IPS-18c (cell line): ENCODE results near the gene UBE2G1.

Experiments used
- H3K4me3 ChIP-seq: 2 replicates; pipeline ENCODE4 v1.7.0; 2013; ENCODE audit warnings: low read depth, mild to moderate bottlenecking, low read length, moderate library complexity; ENCODE audit not compliant: insufficient read depth
- H3K9me3 ChIP-seq: one replicate; pipeline ENCODE4 v1.6.1; 2013; ENCODE audit warnings: mild to moderate bottlenecking, low read length, moderate library complexity; ENCODE audit not compliant: control insufficient read depth, insufficient read depth

Gene UBE2G1

GRCh38 chr17:4366327-4367063 lies at the start of gene UBE2G1:
TSS of gene UBE2G1 (minus strand) at chr17:4366675. CDS start at chr17:4366316, 359 bp downstream.
- Histone ChIP-seq H3K4me3 (peak within 1 kb of the TSS; percentile 93), H3K9me3 (no peaks in the 10 kb centered on the region)

- Histone ChIP-seq H3K9me3 (no peaks in the 10 kb centered on the region), H3K4me3 (no peak overlapping the region)
These were observed 46.7 kb upstream of the UBE2G1 start for GRCh38 chr17:4412933-4413831.

- Histone ChIP-seq H3K9me3 (no peaks in the 10 kb centered on the region), H3K4me3 (no peak overlapping the region)
These were observed 44.7 kb upstream of the UBE2G1 start for GRCh38 chr17:4411201-4411600.

- no peaks in the 10 kb centered on the region for H3K9me3 ChIP-seq
- no peak overlapping the region for H3K4me3 ChIP-seq
These were observed 43.2 kb upstream of the UBE2G1 start for GRCh38 chr17:4409659-4410058.

GRCh38 chr17:4407851-4408250 lies 41.4 kb upstream of the UBE2G1 start:
- Histone ChIP-seq H3K9me3 (no peaks in the 10 kb centered on the region), H3K4me3 (no peak overlapping the region)

GRCh38 chr17:4407216-4407615 lies 40.7 kb upstream of the UBE2G1 start:
- Histone ChIP-seq H3K9me3 (no peaks in the 10 kb centered on the region), H3K4me3 (no peak overlapping the region)

GRCh38 chr17:4406386-4406785 lies 39.9 kb upstream of the UBE2G1 start:
- Histone ChIP-seq H3K4me3 (no peak overlapping the region), H3K9me3 (no peaks in the 10 kb centered on the region)

- Histone ChIP-seq H3K4me3 (no peak overlapping the region), H3K9me3 (no peaks in the 10 kb centered on the region)
These were observed 39.2 kb upstream of the UBE2G1 start for GRCh38 chr17:4405699-4406098.

GRCh38 chr17:4405038-4405669 lies 38.7 kb upstream of the UBE2G1 start:
- Histone ChIP-seq H3K9me3 (no peaks in the 10 kb centered on the region), H3K4me3 (no peak overlapping the region)

- no peaks in the 10 kb centered on the region for H3K9me3 ChIP-seq
- no peak overlapping the region for H3K4me3 ChIP-seq
These were observed 31.4 kb upstream of the UBE2G1 start for GRCh38 chr17:4397840-4398239.

- Histone ChIP-seq H3K4me3 (no peak overlapping the region), H3K9me3 (no peaks in the 10 kb centered on the region)
These were observed 28.6 kb upstream of the UBE2G1 start for GRCh38 chr17:4395111-4395478.

- H3K4me3 ChIP-seq: no peak overlapping the region
- H3K9me3 ChIP-seq: no peaks in the 10 kb centered on the region
These were observed 28.0 kb upstream of the UBE2G1 start for GRCh38 chr17:4394208-4395110.

- H3K4me3 ChIP-seq: no peak overlapping the region
- no peaks in the 10 kb centered on the region for H3K9me3 ChIP-seq
These were observed 27.3 kb upstream of the UBE2G1 start for GRCh38 chr17:4393806-4394205.

GRCh38 chr17:4389079-4389478 lies 22.6 kb upstream of the UBE2G1 start:
- Histone ChIP-seq H3K4me3 (no peak overlapping the region), H3K9me3 (no peaks in the 10 kb centered on the region)

- no peak overlapping the region for H3K4me3 ChIP-seq
- H3K9me3 ChIP-seq: no peaks in the 10 kb centered on the region
These were observed 20.7 kb upstream of the UBE2G1 start for GRCh38 chr17:4387137-4387536.

- Histone ChIP-seq H3K4me3 (no peak overlapping the region), H3K9me3 (peaks cover 4% of the 10 kb centered on the region)
These were observed 19.9 kb upstream of the UBE2G1 start for GRCh38 chr17:4386406-4386805.
